Liver (tissue), 9 donors: ENCODE data around the gene CERT1. TPM values are rescaled to one million over a fixed set of nuclear protein-coding genes. Genes with fewer than 3 reads are reported as not detected.
"Not testable (repeated sequence)": the region's sequence is repeated elsewhere in the genome, so short reads cannot be mapped to it uniquely, and the experiment has no call there.

Experiments used
- DNase-seq: peaks from one replicate; pipeline ENCODE4 v3.0.0-alpha.2; 2017; ENCODE audit warnings: low spot score
- H3K27ac ChIP-seq, 2 donors: one replicate each; pipeline ENCODE4 v1.7.0; 2013; ENCODE audit warnings: inconsistent platforms in 2 of 2, low read length in 2 of 2, control low read depth in 1 of 2, low read depth in 1 of 2, mild to moderate bottlenecking in 1 of 2
- H3K27me3 ChIP-seq, 4 donors: one replicate each; pipeline versions ENCODE4 v1.6.1 to v1.7.0; 2013; ENCODE audit warnings: low read length in 3 of 4, inconsistent platforms in 1 of 4, mild to moderate bottlenecking in 1 of 4, moderate library complexity in 1 of 4; ENCODE audit not compliant: control insufficient read depth in 4 of 4, insufficient read depth in 4 of 4
- H3K36me3 ChIP-seq, 4 donors: one replicate each; pipeline versions ENCODE4 v1.6.1 to v1.7.0; 2013; ENCODE audit warnings: low read length in 3 of 4, mild to moderate bottlenecking in 3 of 4, low read depth in 1 of 4, moderate library complexity in 1 of 4; ENCODE audit not compliant: control insufficient read depth in 4 of 4, insufficient read depth in 3 of 4
- H3K4me1 ChIP-seq, 4 donors: one replicate each; pipeline versions ENCODE4 v1.6.1 to v1.7.0; 2013; ENCODE audit warnings: low read length in 3 of 4, mild to moderate bottlenecking in 3 of 4, moderate library complexity in 1 of 4; ENCODE audit not compliant: control insufficient read depth in 4 of 4, insufficient read depth in 4 of 4
- H3K4me3 ChIP-seq, 3 donors: one replicate each; pipeline versions ENCODE4 v1.6.1 to v1.7.0; 2013; ENCODE audit warnings: low read length in 3 of 3, control low read depth in 1 of 3, low read depth in 1 of 3, mild to moderate bottlenecking in 1 of 3
- H3K9ac ChIP-seq, 2 donors: one replicate each; pipeline ENCODE4 v1.7.0; 2013; ENCODE audit warnings: low read length in 2 of 2, mild to moderate bottlenecking in 2 of 2, moderate library complexity in 2 of 2, control low read depth in 1 of 2, low read depth in 1 of 2
- H3K9me3 ChIP-seq, 4 donors: one replicate each; pipeline versions ENCODE4 v1.6.1 to v1.7.0; 2013; ENCODE audit warnings: low read length in 3 of 4; ENCODE audit not compliant: control insufficient read depth in 4 of 4
- EGR1 ChIP-seq, 2 donors: IDR thresholded peaks; 2 replicates each; pipeline ENCODE4 v1.6.1; 2016 to 2018; ENCODE audit warnings: antibody characterized with exemption in 2 of 2, low read depth in 2 of 2
- FOXA2 ChIP-seq: IDR thresholded peaks from 2 replicates; pipeline ENCODE4 v1.6.1; 2016; ENCODE audit warnings: antibody characterized with exemption
- HNF4A ChIP-seq, 2 donors: conservative IDR thresholded peaks; 2 replicates each; pipeline ENCODE4 v1.6.1; 2016; ENCODE audit warnings: antibody characterized with exemption in 2 of 2, mild to moderate bottlenecking in 2 of 2
- HNF4G ChIP-seq: IDR thresholded peaks from 2 replicates; pipeline ENCODE4 v1.6.1; 2016; ENCODE audit warnings: antibody characterized with exemption
- JUND ChIP-seq, 2 donors: IDR thresholded peaks; 2 replicates each; pipeline ENCODE4 v1.6.1; 2016; ENCODE audit warnings: antibody characterized with exemption in 2 of 2
- NR2F2 ChIP-seq: IDR thresholded peaks from 2 replicates; pipeline ENCODE4 v1.6.1; 2016; ENCODE audit warnings: antibody characterized with exemption
- SP1 ChIP-seq: IDR thresholded peaks from 2 replicates; pipeline ENCODE4 v1.6.1; 2018; ENCODE audit warnings: antibody characterized with exemption, mild to moderate bottlenecking
- TAF1 ChIP-seq: conservative IDR thresholded peaks from 2 replicates; pipeline ENCODE4 v1.6.1; 2016; ENCODE audit warnings: antibody characterized with exemption, mild to moderate bottlenecking
- YY1 ChIP-seq: IDR thresholded peaks from 2 replicates; pipeline ENCODE4 v1.6.1; 2016; ENCODE audit warnings: antibody characterized with exemption, mild to moderate bottlenecking
- WGBS: extraction: QIAGEN DNeasy Blood & Tissue Kit; methylation state at CpG from one replicate; pipeline ENCODE4 v1.1.7; 2013; 5-methylcytosine and 5-hydroxymethylcytosine counted together
- polyA plus RNA-seq, 2 donors: library from polyadenylated mRNA; stranded (reverse) in 1 of 2; unstranded in 1 of 2; fragments of 200-250 nt in 1 of 2; fragments of >200 nt in 1 of 2; fragmentation: Nextera tagmentation in 1 of 2; extraction: Ambion mirVana in 1 of 2; gene quantifications; one replicate each; pipeline versions ENCODE4 v1.2.1 to v1.2.3, GENCODE V29; 2013 to 2015
- total RNA-seq, 2 donors: library from RNA; depleted of rRNA; stranded (reverse); fragments of >200 nt; gene quantifications; one replicate each; pipeline ENCODE4 v1.2.3, GENCODE V29; 2014
- TF ChIP-seq, protein P1 (sequence below): fragments of 150-350 bp; IDR thresholded peaks from 2 replicates; pipeline ENCODE4 v1.5.1; 2017; ENCODE audit warnings: improper control_type of control experiment, low read depth, low read length; ENCODE audit not compliant: missing input control
- TF ChIP-seq, protein P2 (sequence below): IDR thresholded peaks from 2 replicates; pipeline ENCODE4 v1.6.1; 2016; ENCODE audit warnings: antibody characterized with exemption, mild to moderate bottlenecking
- donor health status: healthy.
- donor health status: healthy.
- donor health status: healthy.
- donor health status: healthy.
- donor health status: healthy.

Gene CERT1
- total and polyA plus RNA-seq, 4 donors, result 11.4 to 25.1 (median 16.8) TPM

DNA sequence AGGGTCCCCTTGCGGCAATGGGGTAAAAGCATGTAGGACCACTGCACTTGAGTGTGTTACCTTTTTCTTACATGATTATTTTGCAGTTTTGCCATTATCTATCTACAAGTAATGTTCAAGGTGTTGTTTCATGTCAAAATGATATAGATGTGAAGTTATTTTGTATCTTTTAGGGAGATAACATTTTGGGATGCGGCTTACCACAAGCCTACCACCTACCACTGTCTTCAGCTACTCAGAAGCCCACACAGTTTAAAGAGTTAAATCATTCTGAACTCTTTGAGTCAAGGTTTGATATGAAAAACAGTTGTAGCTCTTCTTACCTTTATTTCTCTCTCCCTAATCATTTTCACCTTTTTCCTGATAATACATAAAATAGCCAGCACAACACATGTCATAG, 19.8 kb downstream of the CERT1 start:
- Histone ChIP-seq H3K4me1 (no peaks in the 10 kb centered on the region), H3K36me3 (peaks cover 0 to 9% (median 5%) of the 10 kb centered on the region in 4 donors), H3K9ac (no peak overlapping the region), H3K9me3 (no peaks in the 10 kb centered on the region), H3K27ac (no peak overlapping the region), H3K27me3 (no peaks in the 10 kb centered on the region), H3K4me3 (no peak overlapping the region)
- no peak for DNase-seq
- WGBS, result 99% methylated on average over 2 of the region's 2 CpGs
- TF ChIP-seq JUND (IDR thresholded peaks at IDR 0.05) (no peak), NR2F2 (no peak), FOXA2 (no peak), HNF4G (no peak), YY1 (no peak), EGR1 (IDR thresholded peaks at IDR 0.05; ENCODE audit: low read depth in 2 of 2) (no peak), HNF4A (conservative IDR thresholded peaks at IDR 0.05) (no peak), SP1 (no peak)
- TF ChIP-seq, protein P1, sequence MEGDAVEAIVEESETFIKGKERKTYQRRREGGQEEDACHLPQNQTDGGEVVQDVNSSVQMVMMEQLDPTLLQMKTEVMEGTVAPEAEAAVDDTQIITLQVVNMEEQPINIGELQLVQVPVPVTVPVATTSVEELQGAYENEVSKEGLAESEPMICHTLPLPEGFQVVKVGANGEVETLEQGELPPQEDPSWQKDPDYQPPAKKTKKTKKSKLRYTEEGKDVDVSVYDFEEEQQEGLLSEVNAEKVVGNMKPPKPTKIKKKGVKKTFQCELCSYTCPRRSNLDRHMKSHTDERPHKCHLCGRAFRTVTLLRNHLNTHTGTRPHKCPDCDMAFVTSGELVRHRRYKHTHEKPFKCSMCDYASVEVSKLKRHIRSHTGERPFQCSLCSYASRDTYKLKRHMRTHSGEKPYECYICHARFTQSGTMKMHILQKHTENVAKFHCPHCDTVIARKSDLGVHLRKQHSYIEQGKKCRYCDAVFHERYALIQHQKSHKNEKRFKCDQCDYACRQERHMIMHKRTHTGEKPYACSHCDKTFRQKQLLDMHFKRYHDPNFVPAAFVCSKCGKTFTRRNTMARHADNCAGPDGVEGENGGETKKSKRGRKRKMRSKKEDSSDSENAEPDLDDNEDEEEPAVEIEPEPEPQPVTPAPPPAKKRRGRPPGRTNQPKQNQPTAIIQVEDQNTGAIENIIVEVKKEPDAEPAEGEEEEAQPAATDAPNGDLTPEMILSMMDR, result no peak

DNA sequence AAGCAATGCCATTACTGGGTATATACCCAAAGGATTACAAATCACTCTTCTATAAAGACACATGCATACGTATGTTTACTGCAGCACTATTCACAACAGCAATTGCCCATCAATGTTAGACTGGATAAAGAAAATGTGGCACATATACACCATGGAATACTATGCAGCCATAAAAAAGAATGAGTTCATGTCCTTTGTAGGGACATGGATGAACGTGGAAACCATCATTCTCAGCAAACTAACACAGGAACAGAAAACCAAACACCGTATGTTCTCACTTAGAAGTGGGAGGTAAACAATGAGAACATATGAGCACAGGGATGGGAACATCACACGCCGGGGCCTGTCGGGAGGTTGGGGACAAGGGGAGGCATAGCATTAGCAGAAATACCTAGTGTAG, 21.6 kb downstream of the CERT1 start:
- DNase-seq, H3K9me3 ChIP-seq, H3K27me3 ChIP-seq, H3K27ac ChIP-seq, H3K9ac ChIP-seq, H3K36me3 ChIP-seq, H3K4me1 ChIP-seq, H3K4me3 ChIP-seq: not testable (repeated sequence)
- WGBS, result 97% methylated on average over 6 of the region's 6 CpGs

DNA sequence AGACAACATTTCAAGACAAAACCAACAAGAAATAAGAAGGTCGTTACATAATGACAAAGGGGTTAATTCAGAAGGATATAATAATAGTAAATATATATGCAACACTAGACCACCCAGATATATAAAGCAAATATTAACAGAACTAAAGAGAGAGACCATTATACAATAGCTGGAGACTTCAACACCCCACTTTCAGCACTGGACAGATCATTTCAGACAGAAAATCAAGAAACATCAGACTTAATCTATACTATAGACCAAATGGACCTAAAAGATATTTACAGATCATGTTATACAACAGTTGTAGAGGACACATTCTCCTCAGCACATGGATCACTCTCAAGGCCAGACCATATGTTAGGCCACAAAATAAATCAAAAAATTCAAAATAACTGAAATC, 26.8 kb downstream of the CERT1 start:
- no peak overlapping the region for H3K9ac ChIP-seq
- no peak for DNase-seq
- no peak overlapping the region for H3K27ac ChIP-seq
- no peaks in the 10 kb centered on the region for H3K27me3 ChIP-seq
- H3K4me1 ChIP-seq, result no peaks in the 10 kb centered on the region
- WGBS, result 97% methylated on average over 1 of the region's 1 CpG
- no peaks in the 10 kb centered on the region for H3K9me3 ChIP-seq
- H3K4me3 ChIP-seq, result no peak overlapping the region
- TF ChIP-seq TAF1, result no peak
- TF ChIP-seq, protein P2, sequence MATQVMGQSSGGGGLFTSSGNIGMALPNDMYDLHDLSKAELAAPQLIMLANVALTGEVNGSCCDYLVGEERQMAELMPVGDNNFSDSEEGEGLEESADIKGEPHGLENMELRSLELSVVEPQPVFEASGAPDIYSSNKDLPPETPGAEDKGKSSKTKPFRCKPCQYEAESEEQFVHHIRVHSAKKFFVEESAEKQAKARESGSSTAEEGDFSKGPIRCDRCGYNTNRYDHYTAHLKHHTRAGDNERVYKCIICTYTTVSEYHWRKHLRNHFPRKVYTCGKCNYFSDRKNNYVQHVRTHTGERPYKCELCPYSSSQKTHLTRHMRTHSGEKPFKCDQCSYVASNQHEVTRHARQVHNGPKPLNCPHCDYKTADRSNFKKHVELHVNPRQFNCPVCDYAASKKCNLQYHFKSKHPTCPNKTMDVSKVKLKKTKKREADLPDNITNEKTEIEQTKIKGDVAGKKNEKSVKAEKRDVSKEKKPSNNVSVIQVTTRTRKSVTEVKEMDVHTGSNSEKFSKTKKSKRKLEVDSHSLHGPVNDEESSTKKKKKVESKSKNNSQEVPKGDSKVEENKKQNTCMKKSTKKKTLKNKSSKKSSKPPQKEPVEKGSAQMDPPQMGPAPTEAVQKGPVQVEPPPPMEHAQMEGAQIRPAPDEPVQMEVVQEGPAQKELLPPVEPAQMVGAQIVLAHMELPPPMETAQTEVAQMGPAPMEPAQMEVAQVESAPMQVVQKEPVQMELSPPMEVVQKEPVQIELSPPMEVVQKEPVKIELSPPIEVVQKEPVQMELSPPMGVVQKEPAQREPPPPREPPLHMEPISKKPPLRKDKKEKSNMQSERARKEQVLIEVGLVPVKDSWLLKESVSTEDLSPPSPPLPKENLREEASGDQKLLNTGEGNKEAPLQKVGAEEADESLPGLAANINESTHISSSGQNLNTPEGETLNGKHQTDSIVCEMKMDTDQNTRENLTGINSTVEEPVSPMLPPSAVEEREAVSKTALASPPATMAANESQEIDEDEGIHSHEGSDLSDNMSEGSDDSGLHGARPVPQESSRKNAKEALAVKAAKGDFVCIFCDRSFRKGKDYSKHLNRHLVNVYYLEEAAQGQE, result peak; percentile 96
- no peaks in the 10 kb centered on the region for H3K36me3 ChIP-seq
